HL-60 (cell line): ENCODE measurements around the gene ASAP3.

ENCODE experiments used
- DNase-seq, 2 experiments: peaks; one replicate each; pipeline ENCODE4 v3.0.0-alpha.2; 2010 to 2020; ENCODE audit warnings: low read depth in 1 of 2, low spot score in 1 of 2
- H3K27ac ChIP-seq: fragments of 250-450 bp; sonication (Bioruptor Pico); replicated peaks from 2 replicates; pipeline ENCODE4 v1.5.1; 2020; ENCODE audit warnings: mild to moderate bottlenecking, moderate library complexity
- H3K27me3 ChIP-seq: fragments of 250-450 bp; sonication (Bioruptor Pico); 2 replicates; pipeline ENCODE4 v1.5.1; 2021; ENCODE audit warnings: mild to moderate bottlenecking, moderate library complexity; ENCODE audit not compliant: insufficient read depth, poor library complexity, severe bottlenecking
- H3K4me3 ChIP-seq: replicated peaks from 2 replicates; pipeline ENCODE4 v1.5.1; 2011; ENCODE audit warnings: mild to moderate bottlenecking, control low read depth, low read length; ENCODE audit not compliant: insufficient read depth
- GABPA ChIP-seq: IDR thresholded peaks from 2 replicates; pipeline ENCODE4 v1.6.1; 2012; ENCODE audit warnings: low read depth
- POLR2AphosphoS5 ChIP-seq: IDR thresholded peaks from 2 replicates; pipeline ENCODE4 v1.6.1; 2012; ENCODE audit warnings: low read depth
- REST ChIP-seq: IDR thresholded peaks from 2 replicates; pipeline ENCODE4 v1.6.1; 2012; ENCODE audit warnings: low read depth; ENCODE audit not compliant: insufficient replicate concordance
- SPI1 ChIP-seq: IDR thresholded peaks from 2 replicates; pipeline ENCODE4 v1.6.1; 2012; ENCODE audit warnings: low read depth, mild to moderate bottlenecking, borderline replicate concordance
- TF ChIP-seq, protein P1 (sequence below): IDR thresholded peaks from one replicate; pipeline ENCODE4 v1.5.1; 2011; ENCODE audit warnings: low read length, control low read depth, inconsistent platforms; ENCODE audit not compliant: insufficient read depth

Gene ASAP3

GRCh38 chr1:23471473-23472075 lies 12.4 kb downstream of the ASAP3 start:
- no peak overlapping the region for H3K4me3 ChIP-seq
- peaks cover 4% of the 10 kb centered on the region for H3K27me3 ChIP-seq
- H3K27ac ChIP-seq: no peak overlapping the region
- TF ChIP-seq, protein P1, sequence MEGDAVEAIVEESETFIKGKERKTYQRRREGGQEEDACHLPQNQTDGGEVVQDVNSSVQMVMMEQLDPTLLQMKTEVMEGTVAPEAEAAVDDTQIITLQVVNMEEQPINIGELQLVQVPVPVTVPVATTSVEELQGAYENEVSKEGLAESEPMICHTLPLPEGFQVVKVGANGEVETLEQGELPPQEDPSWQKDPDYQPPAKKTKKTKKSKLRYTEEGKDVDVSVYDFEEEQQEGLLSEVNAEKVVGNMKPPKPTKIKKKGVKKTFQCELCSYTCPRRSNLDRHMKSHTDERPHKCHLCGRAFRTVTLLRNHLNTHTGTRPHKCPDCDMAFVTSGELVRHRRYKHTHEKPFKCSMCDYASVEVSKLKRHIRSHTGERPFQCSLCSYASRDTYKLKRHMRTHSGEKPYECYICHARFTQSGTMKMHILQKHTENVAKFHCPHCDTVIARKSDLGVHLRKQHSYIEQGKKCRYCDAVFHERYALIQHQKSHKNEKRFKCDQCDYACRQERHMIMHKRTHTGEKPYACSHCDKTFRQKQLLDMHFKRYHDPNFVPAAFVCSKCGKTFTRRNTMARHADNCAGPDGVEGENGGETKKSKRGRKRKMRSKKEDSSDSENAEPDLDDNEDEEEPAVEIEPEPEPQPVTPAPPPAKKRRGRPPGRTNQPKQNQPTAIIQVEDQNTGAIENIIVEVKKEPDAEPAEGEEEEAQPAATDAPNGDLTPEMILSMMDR: no peak
- TF ChIP-seq REST (no peak), GABPA (no peak), POLR2AphosphoS5 (no peak), SPI1 (no peak)
- no peak for DNase-seq

DNA sequence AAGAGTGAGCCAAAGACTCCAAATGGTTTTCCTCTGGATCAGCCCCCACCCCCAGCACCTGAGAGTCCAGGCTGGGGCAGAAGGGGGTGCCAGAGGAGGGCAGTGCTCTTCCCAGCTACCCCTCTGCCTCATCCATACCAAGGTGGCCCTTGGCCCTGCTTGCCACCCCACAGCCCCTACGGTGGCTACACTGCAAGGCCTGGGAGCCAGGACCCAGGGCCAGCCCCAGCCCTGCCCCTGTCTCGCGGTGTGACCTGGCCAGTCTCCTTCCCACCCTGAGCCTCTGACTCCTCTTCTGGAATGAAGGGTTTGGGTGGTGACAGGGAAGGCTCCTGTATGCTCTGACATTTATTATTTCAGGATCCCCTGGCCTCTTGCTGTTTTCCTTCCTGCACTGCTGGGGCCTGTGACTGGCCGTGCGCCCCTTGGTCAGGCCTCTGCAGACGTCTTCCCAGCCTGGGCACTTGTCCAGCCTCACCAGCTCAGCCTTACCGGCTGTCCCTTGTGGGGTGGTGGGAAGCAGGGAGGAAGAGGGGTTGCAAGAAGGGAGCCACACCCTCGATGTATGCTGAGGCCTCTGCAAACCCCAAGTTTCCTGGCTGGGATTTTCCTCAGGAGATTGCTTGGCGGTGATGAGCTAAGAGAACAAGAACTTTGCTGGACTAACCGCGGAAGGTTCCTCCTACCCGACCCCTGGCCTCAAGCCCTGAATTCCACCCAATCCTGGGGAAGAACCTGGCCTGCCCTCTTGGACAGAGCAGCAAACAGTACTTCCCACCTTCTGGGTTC lies 13.5 kb downstream of the ASAP3 start:
- TF ChIP-seq POLR2AphosphoS5 (no peak), GABPA (no peak), SPI1 (no peak), REST (no peak)
- TF ChIP-seq, protein P1: no peak
- Histone ChIP-seq H3K4me3 (no peak overlapping the region), H3K27ac (no peak overlapping the region), H3K27me3 (peaks cover 3% of the 10 kb centered on the region)
- no peak for DNase-seq

GRCh38 chr1:23469372-23469982 lies 14.5 kb downstream of the ASAP3 start:
- Histone ChIP-seq H3K27ac (no peak overlapping the region), H3K27me3 (no peaks in the 10 kb centered on the region), H3K4me3 (no peak overlapping the region)
- DNase-seq: no peak
- TF ChIP-seq SPI1 (no peak), GABPA (no peak), REST (no peak), POLR2AphosphoS5 (no peak)
- TF ChIP-seq, protein P1: no peak
